Measurements from ENCODE around the gene KRTAP20-4.

Gene KRTAP20-4

DNA sequence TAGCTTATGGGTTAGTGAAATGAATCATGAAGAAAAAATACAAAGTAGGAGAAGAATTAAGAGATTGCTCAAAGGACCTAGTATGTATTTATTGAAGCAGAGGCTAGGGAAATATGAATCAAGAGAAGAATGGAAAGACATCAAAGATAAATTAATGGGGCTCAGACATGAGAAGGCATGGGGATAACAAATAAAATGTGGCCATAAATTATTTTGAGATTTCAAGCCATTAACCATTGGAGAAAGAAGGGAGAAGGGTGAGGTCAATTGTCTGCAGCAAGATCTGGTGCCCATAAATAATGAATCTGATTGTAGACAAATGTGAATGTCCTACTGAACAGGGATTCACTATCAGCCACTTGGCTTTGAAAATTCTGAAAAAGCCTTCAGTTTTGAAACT, 32.5 kb downstream of the KRTAP20-4 start:
- DNase-seq (ENCODE audit: low read depth), result no peak

DNA sequence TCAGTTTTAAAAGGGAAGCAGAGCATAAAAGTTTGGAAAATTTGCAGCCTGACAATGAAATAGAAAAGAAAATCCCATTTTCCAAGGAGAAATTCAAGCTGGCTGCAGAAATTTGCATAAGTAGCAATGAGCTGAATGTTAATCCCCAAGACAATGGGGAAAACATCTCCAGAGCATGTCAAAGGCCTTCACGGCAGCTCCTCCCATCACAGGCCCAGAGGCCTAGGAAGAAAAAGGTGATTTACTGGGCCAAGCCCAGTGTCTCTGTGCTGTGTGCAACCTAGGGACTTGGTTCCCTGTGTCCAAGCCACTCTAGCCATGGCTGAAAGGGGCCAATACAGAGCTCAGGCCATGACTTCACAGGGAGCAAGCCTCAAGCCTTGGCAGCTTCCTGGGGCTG, 48.3 kb downstream of the KRTAP20-4 start:
- no peak for DNase-seq (ENCODE audit: low read depth)

Measured in stimulated activated CD8-positive, alpha-beta memory T cell treated with anti-CD3 and anti-CD28 coated beads, Interleukin-7, amount 100 ng/mL, for 24 hours (primary cell).